IMR-90 (cell line): ENCODE measurements around the gene SLC9B1. TPM values are rescaled to one million over a fixed set of nuclear protein-coding genes. Genes with fewer than 3 reads are reported as not detected.

Source experiments
- ATAC-seq: fragments of 200-7000 bp; cut with Tn5 transposase; 2 replicates; pipeline ENCODE4 v1.9.1; 2020; ENCODE audit warnings: low read depth, mild to moderate bottlenecking, moderate library complexity
- BruUV-seq: library from RNA; stranded (reverse); fragments of 400-500 nt; replicated peaks from 2 replicates; lab custom pipeline; 2021; lab: Mats Ljungman, UMichigan
- CTCF ChIA-PET: fragments of 300-600 bp; formaldehyde crosslinking; extraction: SDS; loops from one replicate; lab custom pipeline; 2021; ENCODE audit warnings: antibody characterized with exemption; lab: Yijun Ruan, JAX
- POLR2A ChIA-PET: fragments of 300-600 bp; sonication (Branson Sonifier 250); formaldehyde crosslinking; loops from one replicate; lab custom pipeline; 2022; ENCODE audit warnings: antibody characterized with exemption; ENCODE audit not compliant: unreplicated experiment; lab: Charles Lee
- DNase-seq: peaks from one replicate; pipeline ENCODE4 v3.0.0; 2013
- H2AFZ ChIP-seq: replicated peaks from 2 replicates; pipeline ENCODE3; 2013; ENCODE audit warnings: low read length, mild to moderate bottlenecking; ENCODE audit not compliant: poor library complexity
- H2AK5ac ChIP-seq: 2 replicates; pipeline ENCODE4 v1.6.1; 2013; ENCODE audit warnings: low read depth, low read length, inconsistent platforms
- H2AK9ac ChIP-seq: replicated peaks from 2 replicates; pipeline ENCODE3; 2013; ENCODE audit warnings: mild to moderate bottlenecking, low read depth, low read length, moderate library complexity; ENCODE audit not compliant: poor library complexity
- H2BK120ac ChIP-seq: 2 replicates; pipeline ENCODE4 v1.6.1; 2013; ENCODE audit warnings: low read depth, low read length, inconsistent platforms
- H2BK15ac ChIP-seq: 3 replicates; pipeline ENCODE4 v1.6.1; 2013; ENCODE audit warnings: low read depth, low read length, inconsistent platforms
- H2BK20ac ChIP-seq: 2 replicates; pipeline ENCODE4 v1.6.1; 2013; ENCODE audit warnings: low read depth, mild to moderate bottlenecking, inconsistent platforms, low read length, moderate library complexity
- H2BK5ac ChIP-seq: 2 replicates; pipeline ENCODE4 v1.6.1; 2013; ENCODE audit warnings: mild to moderate bottlenecking, low read depth, low read length, inconsistent platforms; ENCODE audit not compliant: poor library complexity, severe bottlenecking
- H3K14ac ChIP-seq: replicated peaks from 2 replicates; pipeline ENCODE4 v1.6.1; 2013; ENCODE audit warnings: low read depth, low read length, inconsistent platforms
- H3K18ac ChIP-seq: 2 replicates; pipeline ENCODE4 v1.6.1; 2013; ENCODE audit warnings: low read depth, low read length, control low read depth
- H3K23ac ChIP-seq: 2 replicates; pipeline ENCODE4 v1.6.1; 2013; ENCODE audit warnings: low read depth, low read length, inconsistent platforms
- H3K27ac ChIP-seq: 2 replicates; pipeline ENCODE4 v1.5.1; 2013; ENCODE audit warnings: mild to moderate bottlenecking, control low read depth, low read length; ENCODE audit not compliant: insufficient read depth
- H3K27me3 ChIP-seq: 2 replicates; pipeline ENCODE4 v1.6.1; 2013; ENCODE audit warnings: low read length; ENCODE audit not compliant: control insufficient read depth, insufficient read depth
- H3K36me3 ChIP-seq: 2 replicates; pipeline ENCODE4 v1.6.1; 2013; ENCODE audit warnings: low read length, mixed read lengths; ENCODE audit not compliant: control insufficient read depth, insufficient read depth
- H3K4ac ChIP-seq: 2 replicates; pipeline ENCODE4 v1.6.1; 2013; ENCODE audit warnings: low read depth, low read length, inconsistent platforms
- H3K4me1 ChIP-seq: 2 replicates; pipeline ENCODE4 v1.6.1; 2013; ENCODE audit warnings: low read length, mixed read lengths; ENCODE audit not compliant: control insufficient read depth, insufficient read depth
- H3K4me2 ChIP-seq: 2 replicates; pipeline ENCODE4 v1.6.1; 2013; ENCODE audit warnings: low read depth, mild to moderate bottlenecking, control low read depth, low read length, moderate library complexity
- H3K4me3 ChIP-seq: 2 replicates; pipeline ENCODE4 v1.5.1; 2013; ENCODE audit warnings: low read depth, mild to moderate bottlenecking, control low read depth, low read length, moderate library complexity; ENCODE audit not compliant: insufficient read depth
- H3K56ac ChIP-seq: 2 replicates; pipeline ENCODE4 v1.6.1; 2013; ENCODE audit warnings: low read length, inconsistent platforms; ENCODE audit not compliant: insufficient read depth; ENCODE audit errors: extremely low read depth
- H3K79me1 ChIP-seq, 2 experiments: 2 replicates each; pipeline ENCODE4 v1.6.1; 2013; ENCODE audit warnings: low read length in 2 of 2, inconsistent platforms in 1 of 2, low read depth in 1 of 2
- H3K9ac ChIP-seq: 2 replicates; pipeline ENCODE4 v1.6.1; 2013; ENCODE audit warnings: low read depth, low read length, control low read depth
- H3K9me1 ChIP-seq: 2 replicates; pipeline ENCODE4 v1.6.1; 2013; ENCODE audit warnings: low read length, inconsistent platforms; ENCODE audit not compliant: insufficient read depth
- H3K9me3 ChIP-seq: 2 replicates; pipeline ENCODE4 v1.6.1; 2013; ENCODE audit warnings: low read length; ENCODE audit not compliant: control insufficient read depth, insufficient read depth
- H4K20me1 ChIP-seq: 2 replicates; pipeline ENCODE4 v1.6.1; 2013; ENCODE audit warnings: low read length, inconsistent platforms; ENCODE audit not compliant: insufficient read depth
- H4K5ac ChIP-seq: 2 replicates; pipeline ENCODE4 v1.6.1; 2013; ENCODE audit warnings: mild to moderate bottlenecking, low read depth, low read length, control low read depth
- H4K8ac ChIP-seq, 2 experiments: 2 replicates each; pipeline ENCODE4 v1.6.1; 2013; ENCODE audit warnings: low read depth in 2 of 2, low read length in 2 of 2, control low read depth in 1 of 2, inconsistent platforms in 1 of 2
- H4K91ac ChIP-seq: 2 replicates; pipeline ENCODE4 v1.6.1; 2013; ENCODE audit warnings: low read depth, low read length, inconsistent platforms; ENCODE audit not compliant: insufficient read depth
- BHLHE40 ChIP-seq: fragments of 150-350 bp; IDR thresholded peaks from 2 replicates; pipeline ENCODE4 v1.6.1; 2016; ENCODE audit warnings: mild to moderate bottlenecking, low read depth, low read length
- CEBPB ChIP-seq: IDR thresholded peaks from 2 replicates; pipeline ENCODE4 v1.6.1; 2012; ENCODE audit warnings: low read depth, low read length, improper control_type of control experiment
- CHD1 ChIP-seq: IDR thresholded peaks from 2 replicates; pipeline ENCODE4 v1.6.1; 2012; ENCODE audit warnings: low read depth, low read length, improper control_type of control experiment
- FOS ChIP-seq: fragments of 150-350 bp; IDR thresholded peaks from 2 replicates; pipeline ENCODE4 v1.6.1; 2016; ENCODE audit warnings: low read depth, low read length
- MAFK ChIP-seq: IDR thresholded peaks from 2 replicates; pipeline ENCODE4 v1.6.1; 2012; ENCODE audit warnings: low read depth, low read length, improper control_type of control experiment
- MAZ ChIP-seq: IDR thresholded peaks from 2 replicates; pipeline ENCODE4 v1.6.1; 2012; ENCODE audit warnings: low read depth, mild to moderate bottlenecking, low read length, improper control_type of control experiment, moderate library complexity, borderline replicate concordance
- MXI1 ChIP-seq: IDR thresholded peaks from 2 replicates; pipeline ENCODE4 v1.6.1; 2012; ENCODE audit warnings: low read depth, mild to moderate bottlenecking, low read length, moderate library complexity, borderline replicate concordance
- NFE2L2 ChIP-seq: fragments of 150-350 bp; IDR thresholded peaks from 2 replicates; pipeline ENCODE4 v1.6.1; 2016; ENCODE audit warnings: low read depth, mild to moderate bottlenecking, low read length
- POLR2A ChIP-seq: IDR thresholded peaks from 2 replicates; pipeline ENCODE4 v1.6.1; 2012; ENCODE audit warnings: mild to moderate bottlenecking, low read depth, low read length
- RAD21 ChIP-seq: IDR thresholded peaks from 2 replicates; pipeline ENCODE4 v1.6.1; 2012; ENCODE audit warnings: low read length, improper control_type of control experiment
- RCOR1 ChIP-seq: IDR thresholded peaks from 2 replicates; pipeline ENCODE4 v1.6.1; 2012; ENCODE audit warnings: mild to moderate bottlenecking, low read length, improper control_type of control experiment; ENCODE audit not compliant: insufficient replicate concordance
- RFX5 ChIP-seq: IDR thresholded peaks from 2 replicates; pipeline ENCODE4 v1.8.0; 2012; ENCODE audit warnings: low read depth, mild to moderate bottlenecking, low read length, moderate library complexity
- SMC3 ChIP-seq: fragments of 150-350 bp; IDR thresholded peaks from 2 replicates; pipeline ENCODE4 v1.6.1; 2016; ENCODE audit warnings: low read depth, mild to moderate bottlenecking, antibody characterized with exemption, low read length, moderate library complexity
- dilution Hi-C: fragments of 300-500 bp; cut with HindIII; formaldehyde crosslinking; loops from one replicate; pipeline ENCODE4 v1.14.3; 2018; ENCODE audit warnings: low sequenced_read_pairs; ENCODE audit not compliant: unreplicated experiment
- in situ Hi-C: fragments of 300-500 bp; cut with MboI; formaldehyde crosslinking; loops from 3 replicates; pipeline ENCODE4 v1.14.3; 2019; ENCODE audit warnings: low sequenced_read_pairs, inconsistent platforms, mixed read lengths
- intact Hi-C: fragments of 100-400 bp; cut with micrococcal nuclease; formaldehyde crosslinking; loops from 2 replicates; pipeline ENCODE4 v1.10.0; 2022
- polyA plus RNA-seq, 3 experiments: library from polyadenylated mRNA; depleted of rRNA; stranded (reverse); fragments of >200 nt; gene quantifications; 2 replicates each; pipeline ENCODE4 v1.2.3, GENCODE V29; 2012; ENCODE audit warnings: low replicate concordance in 1 of 3
- total RNA-seq: library from RNA; depleted of rRNA; stranded (reverse); fragments of >200 nt; gene quantifications from 2 replicates; pipeline ENCODE4 v1.2.3, GENCODE V29; 2012
- TF ChIP-seq, protein P1 (sequence below): conservative IDR thresholded peaks from 2 replicates; pipeline ENCODE4 v1.5.1; 2012; ENCODE audit warnings: mild to moderate bottlenecking, low read depth, low read length, improper control_type of control experiment
- TF ChIP-seq, protein P2 (sequence below): fragments of 150-350 bp; IDR thresholded peaks from 2 replicates; pipeline ENCODE4 v1.6.1; 2016; ENCODE audit warnings: low read depth, mild to moderate bottlenecking, low read length, moderate library complexity, borderline replicate concordance
- TF ChIP-seq, protein P3 (sequence below): fragments of 150-350 bp; IDR thresholded peaks from 2 replicates; pipeline ENCODE4 v1.6.1; 2017; ENCODE audit warnings: mild to moderate bottlenecking, antibody characterized with exemption, low read length, low read depth

SLC9B1 gene
- total and polyA plus RNA-seq, 2 of the 4 experiments (the other 2 are of a cell fraction): 0.07 to 0.18 TPM

DNA sequence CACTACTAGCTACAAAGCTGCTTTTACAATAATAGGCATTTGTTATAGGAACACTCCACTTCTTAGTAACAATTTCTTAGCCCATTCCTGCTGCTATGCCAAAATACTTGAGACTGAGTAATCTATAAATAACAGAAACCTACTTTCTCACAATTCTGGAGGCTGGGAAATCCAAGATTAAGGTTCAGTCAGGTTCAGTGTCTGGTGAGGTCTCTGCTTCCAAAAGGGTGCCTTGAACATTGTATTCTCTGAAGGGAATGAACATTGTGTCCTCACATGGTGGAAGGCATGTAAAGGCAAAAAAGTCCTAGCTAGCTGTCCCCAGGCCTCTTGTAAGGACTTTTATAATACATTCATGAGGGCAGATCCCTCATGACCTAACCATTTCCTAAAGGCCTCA is 7.0 kb downstream of the SLC9B1 start:
- no peak overlapping the region for H3K14ac ChIP-seq
- no peak overlapping the region for H3K27ac ChIP-seq
- peaks cover 7% of the 10 kb centered on the region; the same call in 1 of the 2 replicates for H3K9me1 ChIP-seq
- BruUV-seq: no TSS peak
- peak; percentile 17 for DNase-seq
- H3K79me1 ChIP-seq: no peaks in the 10 kb centered on the region
- H2BK15ac ChIP-seq: no peak overlapping the region
- H2BK20ac ChIP-seq: no peak overlapping the region
- H3K4ac ChIP-seq: no peak overlapping the region
- H3K4me1 ChIP-seq: peaks cover 10% of the 10 kb centered on the region
- H2AFZ ChIP-seq: no peak overlapping the region
- no peaks in the 10 kb centered on the region for H3K27me3 ChIP-seq
- H2AK5ac ChIP-seq: no peak overlapping the region
- no peaks in the 10 kb centered on the region for H3K9me3 ChIP-seq
- POLR2A ChIA-PET: no interaction called here
- in situ Hi-C loops (no loop called here), dilution Hi-C loops (loop anchor here (25.0 kb wide), 1 partner anchor 400 kb away; no protein-coding TSS in a partner anchor), intact Hi-C loops (loop anchor here (5.0 kb wide), 1 partner anchor 510 kb away; the partner anchor contains the start of gene NFKB1)
- H4K20me1 ChIP-seq: no peaks in the 10 kb centered on the region
- no peak overlapping the region; a peak in 1 of 4 replicates for H4K8ac ChIP-seq
- TF ChIP-seq MAZ (no peak), RFX5 (no peak), FOS (no peak), BHLHE40 (no peak), NFE2L2 (no peak), MXI1 (no peak), RAD21 (no peak), CEBPB (no peak), CHD1 (no peak), SMC3 (no peak), POLR2A (no peak), RCOR1 (no peak), MAFK (no peak)
- TF ChIP-seq, protein P1, sequence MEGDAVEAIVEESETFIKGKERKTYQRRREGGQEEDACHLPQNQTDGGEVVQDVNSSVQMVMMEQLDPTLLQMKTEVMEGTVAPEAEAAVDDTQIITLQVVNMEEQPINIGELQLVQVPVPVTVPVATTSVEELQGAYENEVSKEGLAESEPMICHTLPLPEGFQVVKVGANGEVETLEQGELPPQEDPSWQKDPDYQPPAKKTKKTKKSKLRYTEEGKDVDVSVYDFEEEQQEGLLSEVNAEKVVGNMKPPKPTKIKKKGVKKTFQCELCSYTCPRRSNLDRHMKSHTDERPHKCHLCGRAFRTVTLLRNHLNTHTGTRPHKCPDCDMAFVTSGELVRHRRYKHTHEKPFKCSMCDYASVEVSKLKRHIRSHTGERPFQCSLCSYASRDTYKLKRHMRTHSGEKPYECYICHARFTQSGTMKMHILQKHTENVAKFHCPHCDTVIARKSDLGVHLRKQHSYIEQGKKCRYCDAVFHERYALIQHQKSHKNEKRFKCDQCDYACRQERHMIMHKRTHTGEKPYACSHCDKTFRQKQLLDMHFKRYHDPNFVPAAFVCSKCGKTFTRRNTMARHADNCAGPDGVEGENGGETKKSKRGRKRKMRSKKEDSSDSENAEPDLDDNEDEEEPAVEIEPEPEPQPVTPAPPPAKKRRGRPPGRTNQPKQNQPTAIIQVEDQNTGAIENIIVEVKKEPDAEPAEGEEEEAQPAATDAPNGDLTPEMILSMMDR: no peak
- TF ChIP-seq, protein P2, sequence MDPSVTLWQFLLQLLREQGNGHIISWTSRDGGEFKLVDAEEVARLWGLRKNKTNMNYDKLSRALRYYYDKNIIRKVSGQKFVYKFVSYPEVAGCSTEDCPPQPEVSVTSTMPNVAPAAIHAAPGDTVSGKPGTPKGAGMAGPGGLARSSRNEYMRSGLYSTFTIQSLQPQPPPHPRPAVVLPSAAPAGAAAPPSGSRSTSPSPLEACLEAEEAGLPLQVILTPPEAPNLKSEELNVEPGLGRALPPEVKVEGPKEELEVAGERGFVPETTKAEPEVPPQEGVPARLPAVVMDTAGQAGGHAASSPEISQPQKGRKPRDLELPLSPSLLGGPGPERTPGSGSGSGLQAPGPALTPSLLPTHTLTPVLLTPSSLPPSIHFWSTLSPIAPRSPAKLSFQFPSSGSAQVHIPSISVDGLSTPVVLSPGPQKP: no peak
- TF ChIP-seq, protein P3, sequence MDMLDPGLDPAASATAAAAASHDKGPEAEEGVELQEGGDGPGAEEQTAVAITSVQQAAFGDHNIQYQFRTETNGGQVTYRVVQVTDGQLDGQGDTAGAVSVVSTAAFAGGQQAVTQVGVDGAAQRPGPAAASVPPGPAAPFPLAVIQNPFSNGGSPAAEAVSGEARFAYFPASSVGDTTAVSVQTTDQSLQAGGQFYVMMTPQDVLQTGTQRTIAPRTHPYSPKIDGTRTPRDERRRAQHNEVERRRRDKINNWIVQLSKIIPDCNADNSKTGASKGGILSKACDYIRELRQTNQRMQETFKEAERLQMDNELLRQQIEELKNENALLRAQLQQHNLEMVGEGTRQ: no peak
- H4K5ac ChIP-seq: no peak overlapping the region
- peak; percentile 8; the same call in 1 of the 2 replicates for ATAC-seq
- no peak overlapping the region for H3K23ac ChIP-seq
- H2AK9ac ChIP-seq: no peak overlapping the region
- CTCF ChIA-PET: no interaction called here
- H3K56ac ChIP-seq: 0 out of 2 replicates have a peak overlapping the region, but pooled peaks have one; percentile 2
- no peak overlapping the region for H2BK120ac ChIP-seq
- H3K4me2 ChIP-seq: no peak overlapping the region
- H3K9ac ChIP-seq: no peak overlapping the region
- no peaks in the 10 kb centered on the region for H3K36me3 ChIP-seq
- H4K91ac ChIP-seq: no peak overlapping the region
- H2BK5ac ChIP-seq: no peak overlapping the region
- no peak overlapping the region for H3K18ac ChIP-seq
- H3K4me3 ChIP-seq: no peak overlapping the region
